ENCODE measurements around the gene HMGB4.

HMGB4 gene

DNA sequence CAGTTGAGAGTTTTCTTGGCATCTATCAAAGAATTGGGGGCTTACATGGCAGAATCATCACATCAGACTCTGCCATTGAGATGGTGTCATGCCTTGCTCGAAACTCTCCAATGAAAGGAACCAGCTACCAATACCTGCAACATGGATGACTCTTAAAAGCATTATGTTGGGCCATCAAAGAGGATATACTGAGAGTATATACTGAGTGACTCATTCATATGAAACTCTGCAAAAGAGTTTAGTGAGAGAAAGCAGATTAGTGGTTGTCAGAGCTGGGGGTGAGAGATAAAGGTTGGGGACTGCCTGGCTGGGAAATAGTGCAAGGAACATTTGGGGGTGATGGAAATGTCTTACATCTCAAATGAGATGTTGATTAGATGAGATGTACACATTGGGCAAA is 14.7 kb upstream of the HMGB4 start:
- no peak for DNase-seq

DNA sequence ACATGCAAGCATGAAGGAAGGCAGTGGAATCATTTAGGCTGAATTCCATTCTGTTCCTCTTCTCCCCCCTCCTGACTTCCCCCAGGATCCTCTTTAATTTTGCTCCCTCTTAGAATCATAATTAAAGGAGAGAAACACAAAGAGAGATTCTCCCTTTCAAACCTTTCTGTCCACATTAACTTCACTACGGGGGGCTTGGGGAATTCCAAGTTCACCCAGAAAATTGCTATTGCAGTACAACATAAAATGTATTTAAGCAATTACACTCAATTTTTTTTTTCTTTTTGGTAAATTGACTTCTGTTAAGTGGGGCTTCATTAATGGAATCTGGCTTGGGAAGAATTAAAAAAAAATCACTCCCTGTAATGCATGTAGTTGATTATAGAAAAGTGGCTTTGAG is 13.4 kb upstream of the HMGB4 start:
- DNase-seq = no peak

DNA sequence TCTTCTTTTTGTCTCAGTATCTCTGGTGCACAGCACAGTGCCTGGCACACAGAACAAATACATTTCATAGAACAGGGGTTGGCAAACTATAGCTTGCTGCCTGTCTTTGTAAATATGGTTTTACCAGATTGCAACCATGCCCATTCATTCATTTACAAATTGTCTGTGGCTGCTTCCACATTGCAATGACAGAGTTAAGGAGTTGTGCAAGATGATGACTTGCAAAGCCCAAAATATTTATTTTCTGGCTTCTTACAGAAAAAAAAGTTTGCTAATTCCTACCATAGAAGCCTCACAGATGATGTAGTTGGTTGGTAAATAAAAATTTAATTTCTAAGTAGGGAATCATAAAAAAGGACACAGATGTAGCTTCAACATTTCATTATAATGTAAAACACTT is 11.2 kb upstream of the HMGB4 start:
- DNase-seq = no peak

DNA sequence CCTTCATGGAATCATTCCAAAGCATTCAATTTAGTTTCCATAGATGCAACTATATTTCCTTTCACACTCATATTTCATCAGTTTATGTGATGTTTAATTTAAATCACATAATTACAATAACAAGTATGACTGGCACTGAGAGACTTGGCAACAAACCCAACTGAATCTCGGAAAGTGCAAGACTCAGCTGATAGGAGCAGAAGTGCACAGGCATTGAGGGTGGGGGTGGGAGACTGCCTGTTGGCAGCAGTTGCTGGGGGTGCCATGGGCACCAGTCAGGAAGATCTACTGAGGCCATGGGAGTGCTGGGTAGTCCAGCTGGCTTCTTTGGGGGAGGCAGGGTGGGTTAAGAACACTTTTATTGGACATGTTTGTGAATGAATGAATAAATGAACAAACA is 10.4 kb upstream of the HMGB4 start:
- no peak for DNase-seq

DNA sequence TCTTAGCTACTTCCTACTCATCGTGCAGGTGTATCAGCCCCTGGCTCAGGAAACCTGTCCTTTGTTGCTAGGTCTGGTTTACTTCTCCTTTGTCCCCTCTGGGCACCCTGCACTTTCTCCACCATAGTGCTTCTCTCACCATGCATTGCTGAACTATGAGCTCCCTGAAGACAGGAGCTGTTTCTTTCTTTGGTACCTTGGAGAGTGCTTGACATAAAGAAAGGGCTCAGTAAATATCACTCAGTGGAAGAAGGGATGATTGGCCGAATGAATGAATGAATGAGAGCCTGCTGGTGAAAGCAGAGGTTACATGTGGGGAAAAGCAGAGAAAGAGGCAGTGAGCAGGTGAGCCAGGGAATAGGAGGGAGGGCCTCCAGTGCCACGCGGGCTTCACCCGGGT is 9.8 kb upstream of the HMGB4 start:
- no peak for DNase-seq

DNA sequence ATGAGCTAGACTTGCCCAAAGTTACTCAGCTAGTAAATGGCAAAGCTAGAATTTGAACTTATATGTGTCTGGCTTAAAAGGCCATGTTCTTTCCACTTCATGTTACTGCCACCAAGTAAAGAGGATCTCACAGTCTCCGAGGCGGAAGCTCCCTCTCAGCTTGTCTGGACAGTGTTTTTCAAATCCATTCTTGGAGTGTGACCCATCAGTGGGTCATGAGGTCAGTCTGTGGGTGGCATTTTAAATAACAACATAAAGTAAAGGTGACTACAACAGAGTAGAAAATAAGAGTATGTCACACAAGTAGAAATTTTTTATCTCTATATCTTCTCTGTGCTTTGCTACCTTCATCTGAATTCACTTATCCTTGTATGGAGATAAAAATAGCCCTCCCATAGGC is 3.2 kb upstream of the HMGB4 start:
- no peak for DNase-seq

DNA sequence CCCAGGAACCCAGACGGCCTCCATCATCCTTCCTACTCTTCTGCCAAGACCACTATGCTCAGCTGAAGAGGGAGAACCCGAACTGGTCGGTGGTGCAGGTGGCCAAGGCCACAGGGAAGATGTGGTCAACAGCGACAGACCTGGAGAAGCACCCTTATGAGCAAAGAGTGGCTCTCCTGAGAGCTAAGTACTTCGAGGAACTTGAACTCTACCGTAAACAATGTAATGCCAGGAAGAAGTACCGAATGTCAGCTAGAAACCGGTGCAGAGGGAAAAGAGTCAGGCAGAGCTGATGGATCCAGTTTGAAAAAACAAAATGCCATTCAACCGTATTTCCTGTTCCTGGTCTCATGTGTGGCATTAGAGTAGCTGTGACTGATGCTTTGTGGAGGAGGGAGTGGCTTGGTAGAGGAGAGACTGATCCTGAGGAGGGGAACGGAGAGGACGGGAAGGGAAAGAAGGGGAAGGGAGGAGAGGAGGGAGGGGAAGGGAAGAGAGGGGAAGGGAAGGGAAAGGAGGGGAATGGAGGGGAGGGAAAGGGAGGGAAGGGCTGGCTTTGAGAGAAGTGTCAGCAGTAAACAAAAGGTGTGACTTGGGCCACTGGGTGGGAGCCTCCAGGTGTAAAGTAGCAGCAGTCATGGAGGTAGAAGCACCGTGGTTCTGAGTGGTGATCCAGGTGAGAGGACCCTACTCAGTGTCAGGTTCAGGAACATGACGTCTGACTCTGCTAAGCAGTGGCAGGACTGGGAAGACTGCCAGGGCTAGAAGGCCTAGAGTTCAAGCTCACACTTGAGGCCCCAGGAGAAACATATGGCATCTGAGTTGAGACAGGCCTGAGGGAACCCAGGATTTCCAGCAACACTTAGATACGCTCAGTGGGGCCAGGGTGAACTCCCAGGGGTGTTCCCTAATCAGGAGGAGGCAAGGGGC is 846 bp downstream of the HMGB4 start:
- no peak for DNase-seq

DNA sequence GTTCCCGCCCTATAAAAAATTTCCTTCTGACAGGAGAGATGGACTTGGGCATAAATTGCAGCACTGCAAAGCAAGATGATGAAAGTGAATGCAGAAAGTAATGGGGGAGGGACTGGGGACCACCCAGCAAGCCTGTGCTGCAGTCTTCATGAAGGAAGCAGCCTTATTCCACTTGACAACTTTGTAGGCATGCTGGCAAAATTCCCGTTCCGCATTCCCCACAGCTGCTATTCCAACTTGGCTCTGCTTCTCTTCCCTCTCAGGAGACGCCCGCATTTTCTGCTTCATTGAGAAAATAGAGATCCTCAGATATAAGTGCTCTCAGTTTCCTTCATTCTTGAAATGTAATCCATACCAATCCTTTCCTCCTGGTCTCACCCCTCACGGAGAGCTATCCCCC is 2.4 kb downstream of the HMGB4 start:
- DNase-seq = no peak

DNA sequence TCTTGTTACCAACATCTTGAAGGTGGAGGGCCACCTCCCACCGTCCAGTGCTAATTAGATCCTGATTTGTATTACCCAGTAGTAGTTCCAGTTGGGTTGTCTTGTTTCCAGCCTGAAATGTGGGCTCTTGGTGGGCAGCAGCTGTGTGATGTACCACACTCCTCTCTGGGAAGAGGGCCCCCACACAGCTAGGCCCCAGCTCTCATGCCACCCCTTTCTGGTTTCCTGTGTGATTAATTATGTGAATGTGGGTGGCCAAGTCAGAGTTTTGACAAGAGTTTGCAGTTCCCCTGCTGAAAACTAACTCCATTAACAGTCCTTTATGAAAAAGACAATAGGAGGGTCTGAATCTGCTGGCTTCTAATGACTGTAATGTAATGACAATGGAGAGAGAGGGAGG is 3.8 kb downstream of the HMGB4 start:
- DNase-seq = no peak

DNA sequence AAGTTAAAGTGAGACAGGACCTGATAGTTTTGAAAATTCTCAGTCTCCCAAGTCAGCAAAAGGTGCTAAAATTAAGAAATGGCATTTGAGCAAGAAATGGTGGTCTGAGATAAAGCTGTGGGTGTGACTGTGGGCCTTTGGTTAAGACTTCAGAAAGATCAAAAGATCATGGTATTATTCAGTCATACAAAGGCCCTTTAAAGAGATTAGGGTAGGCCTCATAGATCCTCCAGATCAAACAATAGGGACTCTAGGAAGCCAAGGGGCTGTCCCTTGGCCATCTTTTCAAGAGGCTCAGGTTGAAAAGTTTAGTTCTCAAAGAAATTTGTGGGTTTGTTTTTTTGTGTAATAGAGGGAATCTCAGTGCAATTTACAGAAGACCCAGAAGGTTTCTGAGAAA is 8.4 kb downstream of the HMGB4 start:
- DNase-seq = no peak

DNA sequence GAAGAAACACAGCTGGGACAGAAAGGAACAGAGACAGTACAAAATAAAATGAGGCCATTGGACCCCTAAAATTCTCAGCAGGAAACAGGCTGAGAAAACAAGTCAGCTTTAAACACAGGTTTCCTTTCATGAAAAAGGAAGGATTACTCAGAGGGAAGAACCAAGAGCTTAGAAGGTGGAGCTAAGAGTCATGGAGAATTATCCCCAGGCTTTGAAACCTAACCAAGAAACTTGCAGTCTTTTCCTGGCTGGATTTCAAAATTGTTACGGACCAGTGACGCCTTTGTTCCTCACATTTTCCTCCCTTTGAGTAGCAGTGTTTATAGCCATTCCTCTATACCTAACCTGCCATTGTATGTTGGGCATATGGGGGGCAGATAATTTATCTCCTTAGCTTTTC is 8.8 kb downstream of the HMGB4 start:
- no peak for DNase-seq

DNA sequence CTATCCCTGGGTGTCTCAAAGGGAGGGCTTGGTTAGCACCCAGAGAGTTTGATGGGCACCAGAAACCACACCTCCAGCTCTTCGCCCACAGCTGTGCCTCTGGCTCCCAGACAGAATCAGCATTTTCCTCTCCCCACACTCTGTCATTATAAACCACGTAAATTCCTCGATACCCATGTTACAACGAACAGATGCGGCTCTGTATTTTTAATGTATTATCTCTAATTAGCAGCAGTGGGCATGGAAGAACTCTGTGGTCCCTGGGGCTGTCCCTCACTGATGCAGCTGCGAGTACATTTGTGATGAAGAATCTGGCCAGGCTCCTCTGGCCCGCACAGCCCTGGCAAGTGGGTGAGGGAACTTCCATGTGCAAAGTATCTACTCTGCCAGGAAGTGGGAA is 10.8 kb downstream of the HMGB4 start:
- DNase-seq = no peak

DNA sequence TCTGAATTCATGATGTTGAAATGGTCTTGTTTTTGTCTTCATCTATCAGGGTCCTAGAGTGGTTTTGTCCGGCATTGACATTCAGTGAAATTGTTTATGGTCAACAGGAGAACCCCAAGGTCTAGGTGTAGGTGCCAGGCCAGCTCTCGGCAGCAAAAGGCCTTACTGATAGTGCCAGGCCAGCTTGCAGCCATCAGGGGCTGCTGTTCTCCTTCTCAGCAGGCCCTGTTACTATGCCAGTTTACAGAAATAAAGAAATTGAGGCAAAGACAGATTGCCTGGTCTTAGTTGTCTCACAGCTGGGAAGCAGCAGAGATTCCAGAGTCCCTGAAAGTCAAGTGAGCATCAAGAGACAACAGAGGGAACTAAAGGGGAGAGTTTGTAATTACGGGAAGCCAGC is 12.0 kb downstream of the HMGB4 start:
- no peak for DNase-seq

DNA sequence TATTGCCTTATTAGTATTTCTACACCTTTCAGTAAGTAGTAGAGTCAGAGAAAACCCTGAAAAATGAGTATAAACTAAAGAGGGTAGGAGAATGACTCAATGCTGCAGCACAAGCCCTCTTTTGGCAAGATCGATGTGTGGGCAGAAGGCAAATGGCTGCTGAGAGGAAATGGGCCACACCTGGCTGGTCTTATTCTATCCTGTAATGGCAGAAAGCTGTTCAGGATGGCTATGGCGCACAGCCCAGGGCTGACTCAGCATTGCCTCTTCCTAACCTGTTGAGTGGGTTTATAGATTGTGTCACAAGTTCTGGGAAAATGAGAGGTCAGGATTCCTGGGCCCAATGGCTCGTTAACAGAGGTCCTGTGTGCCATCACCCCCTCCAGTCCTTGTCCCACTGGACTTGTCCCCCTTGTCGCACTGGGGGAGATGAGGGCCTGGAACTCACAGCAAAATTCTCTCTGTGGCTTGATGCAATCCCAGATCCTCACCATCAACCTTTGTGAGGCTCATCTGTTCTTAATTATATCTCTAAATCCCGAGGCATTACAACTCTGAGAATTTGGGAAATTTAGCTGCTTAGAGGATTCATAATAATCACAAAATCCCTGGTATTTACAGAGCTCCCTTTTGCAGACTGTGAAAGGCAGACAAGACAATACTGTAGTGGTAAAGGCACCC is 13.2 kb downstream of the HMGB4 start:
- DNase-seq = no peak

DNA sequence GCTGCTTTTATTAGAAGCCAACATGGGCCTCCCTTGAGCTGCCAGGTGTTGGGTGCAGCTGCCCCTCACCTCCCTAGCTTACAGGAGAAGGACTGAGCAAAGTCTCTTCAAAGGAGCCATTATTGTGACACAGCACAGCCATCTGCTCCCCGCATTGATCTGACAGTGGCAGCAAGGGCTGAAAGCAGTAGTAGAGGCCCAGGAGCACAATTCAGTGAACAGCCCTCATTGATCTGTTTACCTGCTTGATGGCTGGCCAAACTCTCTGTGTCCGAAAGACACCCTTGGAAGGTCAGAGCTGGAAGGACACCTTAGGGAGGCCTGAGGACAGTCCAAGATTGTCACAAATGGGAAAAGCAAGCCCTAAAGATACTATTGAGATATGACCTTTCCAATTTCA is 14.5 kb downstream of the HMGB4 start:
- DNase-seq = no peak

DNA sequence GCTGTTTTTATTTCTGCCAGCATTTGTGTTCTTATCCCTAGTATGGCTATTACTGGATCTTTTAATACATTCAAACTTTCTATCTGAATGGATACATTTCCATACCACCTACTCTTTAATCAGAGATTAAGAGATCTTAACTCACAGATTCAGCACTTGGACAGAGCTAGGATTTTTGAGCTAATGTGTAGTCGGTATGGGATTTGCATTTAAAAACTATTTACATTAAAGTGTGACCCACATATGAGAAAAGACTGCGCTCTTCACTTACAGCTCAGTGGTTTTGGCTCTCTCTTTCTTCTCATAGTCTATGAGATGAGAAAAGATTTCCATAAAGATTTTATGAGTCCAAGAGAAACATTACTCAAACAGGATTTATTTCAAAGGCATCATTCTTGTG is 16.4 kb downstream of the HMGB4 start:
- DNase-seq = no peak

DNA sequence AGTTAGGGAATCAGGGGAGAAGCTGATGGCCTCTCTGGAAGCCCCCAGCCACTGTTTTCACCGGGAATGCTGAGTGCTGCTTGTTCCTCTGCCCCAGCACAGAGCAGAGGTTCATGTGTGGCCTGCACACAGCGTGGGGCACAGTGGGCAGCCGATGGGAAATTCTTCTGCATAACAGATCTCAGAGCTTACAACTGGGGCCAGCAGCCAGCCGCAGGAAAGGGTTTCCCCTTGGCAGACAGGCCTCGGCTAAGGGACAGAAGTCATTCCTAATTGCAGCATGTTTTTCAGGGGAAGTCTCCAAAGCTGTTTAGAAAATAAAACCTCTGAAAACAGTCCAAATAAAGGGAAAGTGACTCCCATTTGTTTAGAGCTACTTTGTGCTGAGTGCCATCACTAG is 22.6 kb downstream of the HMGB4 start:
- DNase-seq = no peak

DNA sequence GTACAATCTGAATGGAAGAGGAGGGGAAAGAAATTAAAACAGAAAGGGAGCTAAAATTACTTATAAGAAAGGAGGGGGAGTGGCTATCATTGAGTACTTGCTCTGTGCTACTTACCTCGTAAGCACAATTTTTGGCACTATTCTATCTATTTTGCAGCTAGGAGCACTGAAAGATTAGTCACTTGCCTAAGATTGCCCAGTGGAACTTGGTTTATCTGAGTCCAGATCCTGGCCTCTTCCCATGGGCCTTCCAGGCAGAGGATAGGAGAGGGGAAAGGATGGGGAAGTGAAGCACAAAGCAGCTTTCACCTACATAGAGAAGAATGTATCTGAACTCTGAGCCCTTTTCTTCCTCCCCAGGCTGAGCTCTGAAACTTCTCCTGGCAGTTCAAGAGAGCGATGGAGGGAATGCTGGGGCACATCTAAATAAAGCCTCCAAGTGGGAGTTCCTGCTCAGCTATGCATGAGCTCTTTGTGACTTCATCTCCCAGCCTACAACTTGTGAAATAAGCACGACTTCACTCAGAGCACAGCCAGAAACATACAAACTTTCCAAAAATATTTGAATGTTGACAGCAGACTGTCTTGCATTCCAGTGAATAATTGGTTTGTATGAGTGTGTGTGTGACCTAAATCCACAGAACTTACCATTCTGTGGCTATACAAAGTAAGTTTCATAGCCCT is 29.4 kb downstream of the HMGB4 start:
- no peak for DNase-seq

DNA sequence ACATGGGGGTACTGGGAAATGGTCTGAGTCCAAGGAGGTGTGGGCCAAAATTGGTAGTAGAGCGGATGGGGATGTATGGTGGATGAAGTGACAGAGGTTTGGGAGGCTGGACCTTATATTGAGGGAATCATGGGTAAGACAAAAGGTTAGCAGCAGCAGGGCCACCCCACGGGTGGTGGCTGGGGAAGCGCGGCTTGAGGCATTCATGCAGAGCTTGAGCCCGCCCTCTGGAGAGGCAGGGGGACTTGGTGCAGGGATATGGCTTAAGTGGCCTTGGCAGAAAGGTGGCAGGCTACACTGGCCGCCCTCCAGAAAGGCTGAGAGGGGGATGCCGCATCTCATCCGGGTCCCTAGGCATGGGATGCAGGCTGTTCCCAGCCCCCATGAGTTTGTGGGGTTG is 31.5 kb downstream of the HMGB4 start:
- no peak for DNase-seq

DNA sequence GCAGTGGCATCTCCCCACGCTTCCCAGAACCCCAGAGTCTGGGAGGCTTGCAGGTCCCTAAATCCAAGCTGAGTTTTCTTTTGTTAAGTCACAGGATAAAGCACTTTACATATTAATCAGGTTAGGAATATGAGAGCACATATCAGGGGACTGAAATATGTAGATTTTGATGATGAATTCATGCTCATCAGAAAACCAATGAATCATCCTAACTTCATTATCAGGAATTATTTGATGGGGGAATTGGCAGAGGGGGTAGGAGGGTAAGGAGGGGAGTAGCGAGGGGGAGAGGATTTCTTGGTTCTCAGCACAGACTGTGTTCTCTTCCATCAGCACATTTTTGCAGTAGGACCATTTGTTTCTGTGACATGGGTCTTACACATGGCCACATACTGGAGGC is 32.1 kb downstream of the HMGB4 start:
- DNase-seq = no peak

DNA sequence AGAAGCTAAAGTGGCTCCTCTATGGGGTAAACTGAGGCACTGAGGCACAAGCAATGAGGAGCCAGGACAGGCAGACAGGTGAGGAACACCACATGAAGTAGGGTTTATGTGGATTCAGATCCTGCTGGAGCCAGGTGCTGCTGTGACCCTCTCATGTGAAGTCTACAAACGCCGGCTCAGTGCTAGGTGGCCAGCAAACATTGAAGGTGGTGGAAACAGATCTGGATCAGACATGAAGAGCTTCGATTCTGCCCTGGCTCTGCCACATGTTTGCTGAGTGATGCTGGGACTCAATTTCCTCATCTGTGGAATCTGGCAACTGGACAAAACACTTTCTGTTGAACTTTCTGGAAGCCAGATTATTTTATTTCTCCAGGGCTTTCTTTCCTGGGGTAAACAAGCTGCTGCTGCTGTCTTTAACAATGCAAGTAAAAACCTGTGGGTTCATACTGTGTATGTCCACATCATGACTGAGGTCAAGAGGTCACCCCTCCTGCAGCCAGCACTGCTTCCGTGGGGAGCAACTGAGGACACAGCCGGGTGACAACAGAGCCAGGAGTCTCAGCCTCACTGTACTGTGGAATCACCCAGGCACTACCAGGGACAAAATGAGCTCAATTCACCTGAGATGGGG is 33.3 kb downstream of the HMGB4 start:
- DNase-seq = no peak

DNA sequence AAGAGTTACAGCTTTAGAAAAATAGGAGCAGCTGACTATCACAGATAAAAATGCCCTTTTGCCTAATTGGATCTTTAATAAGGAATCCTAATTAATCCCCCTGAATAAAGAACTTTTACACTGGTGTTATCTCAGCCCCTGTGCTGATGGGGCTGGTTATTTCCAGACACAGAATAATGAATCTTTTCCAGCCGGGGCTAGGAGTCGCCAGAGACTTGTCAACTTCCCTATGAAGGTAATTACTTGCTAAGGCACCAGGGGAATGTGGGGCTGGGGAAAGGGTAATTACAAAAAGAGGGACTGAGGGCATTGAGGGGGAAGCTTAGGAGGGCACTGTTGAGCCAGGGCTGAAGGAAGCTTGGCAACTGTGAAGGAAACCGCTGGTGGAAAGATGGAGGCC is 34.5 kb downstream of the HMGB4 start:
- no peak for DNase-seq

DNA sequence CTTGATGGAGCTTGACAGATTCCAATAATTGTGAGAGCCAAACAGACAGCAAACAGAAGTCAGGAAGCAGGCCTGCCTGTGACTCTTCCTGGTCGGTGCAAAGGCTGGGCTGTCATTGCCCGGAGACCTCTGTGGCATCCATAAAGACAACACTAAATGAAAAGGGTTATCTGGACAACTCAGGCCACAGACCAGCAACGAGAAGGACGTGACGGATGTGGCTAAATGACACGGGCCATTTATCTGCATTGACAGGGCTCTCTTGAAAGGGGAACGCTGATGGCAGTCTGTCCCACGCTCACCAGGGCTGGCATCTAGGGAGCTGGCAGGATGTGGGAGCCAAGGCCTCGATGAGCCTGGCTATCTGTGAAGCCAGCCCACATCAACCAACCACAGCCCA is 35.0 kb downstream of the HMGB4 start:
- no peak for DNase-seq

DNA sequence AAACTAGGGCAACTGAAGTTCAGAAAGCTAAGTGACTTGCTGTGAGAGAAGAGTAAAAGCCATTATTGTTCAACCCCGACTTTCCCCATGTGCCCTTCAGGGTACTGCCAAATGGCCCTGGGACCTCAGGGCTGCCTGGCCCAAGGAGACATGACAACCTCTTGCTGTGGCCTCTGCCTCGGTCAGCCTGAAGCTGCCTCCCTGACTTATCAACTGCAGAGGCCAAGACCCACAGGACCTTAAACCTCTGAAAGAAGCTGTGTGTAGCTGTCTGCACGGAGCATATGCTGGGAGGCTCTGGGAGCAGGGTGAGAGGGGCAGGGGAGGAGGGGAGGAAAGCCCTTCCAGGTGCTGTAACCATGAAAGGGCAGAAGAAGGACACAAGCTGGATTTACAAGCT is 35.9 kb downstream of the HMGB4 start:
- DNase-seq = no peak
